Astrocyte (in vitro differentiated cells and primary cell): Measurements from ENCODE around the gene MARCHF10. TPM values are rescaled to one million over a fixed set of nuclear protein-coding genes. Genes with fewer than 3 reads are reported as not detected.

Experiments
- DNase-seq: peaks from one replicate; pipeline ENCODE4 v3.0.0-alpha.2; 2010; ENCODE audit warnings: low read depth
- FAIRE-seq: peaks from 2 replicates; lab custom pipeline; 2011; peaks lifted over from hg19 to GRCh38; lab: Jason Lieb, UNC
- H2AFZ ChIP-seq: 2 replicates; pipeline ENCODE4 v1.6.0; 2012; ENCODE audit warnings: low read depth, low read length, inconsistent platforms
- H3K27ac ChIP-seq: 2 replicates; pipeline ENCODE4 v1.5.1; 2011; ENCODE audit warnings: low read depth, low read length, inconsistent platforms
- H3K27me3 ChIP-seq: 2 replicates; pipeline ENCODE4 v1.6.0; 2011; ENCODE audit warnings: low read length, inconsistent platforms; ENCODE audit not compliant: insufficient read depth
- H3K36me3 ChIP-seq: 2 replicates; pipeline ENCODE4 v1.5.1; 2011; ENCODE audit warnings: low read length, inconsistent platforms; ENCODE audit not compliant: insufficient read depth
- H3K4me1 ChIP-seq: 2 replicates; pipeline ENCODE4 v1.5.1; 2011; ENCODE audit warnings: low read length, inconsistent platforms; ENCODE audit not compliant: insufficient read depth
- H3K4me2 ChIP-seq: 2 replicates; pipeline ENCODE4 v1.6.0; 2012; ENCODE audit warnings: low read length, inconsistent platforms
- H3K4me3 ChIP-seq: 2 replicates; pipeline ENCODE4 v1.5.1; 2011; ENCODE audit warnings: low read depth, mild to moderate bottlenecking, low read length, inconsistent platforms; ENCODE audit not compliant: insufficient read depth
- H3K79me2 ChIP-seq: 2 replicates; pipeline ENCODE4 v1.6.0; 2012; ENCODE audit warnings: mild to moderate bottlenecking, low read length, inconsistent platforms; ENCODE audit not compliant: insufficient read depth
- H3K9ac ChIP-seq: 2 replicates; pipeline ENCODE4 v1.6.0; 2012; ENCODE audit warnings: mild to moderate bottlenecking, low read length, inconsistent platforms
- H3K9me3 ChIP-seq: 2 replicates; pipeline ENCODE4 v1.5.1; 2012; ENCODE audit warnings: low read depth, mild to moderate bottlenecking, low read length, inconsistent platforms; ENCODE audit not compliant: insufficient read depth
- H4K20me1 ChIP-seq: 2 replicates; pipeline ENCODE4 v1.6.0; 2012; ENCODE audit warnings: low read length, inconsistent platforms; ENCODE audit not compliant: insufficient read depth
- H3K27ac Mint-ChIP-seq: one replicate; pipeline ENCODE4 v1.8.0; 2021; ENCODE audit warnings: mild to moderate bottlenecking, mixed read lengths; ENCODE audit not compliant: unreplicated experiment
- H3K27me3 Mint-ChIP-seq: one replicate; pipeline ENCODE4 v1.8.0; 2021; ENCODE audit warnings: low read depth, mixed read lengths; ENCODE audit not compliant: unreplicated experiment
- H3K36me3 Mint-ChIP-seq: one replicate; pipeline ENCODE4 v1.8.0; 2021; ENCODE audit warnings: low read depth, mixed read lengths; ENCODE audit not compliant: unreplicated experiment
- H3K4me1 Mint-ChIP-seq: one replicate; pipeline ENCODE4 v1.8.0; 2021; ENCODE audit warnings: low read depth, mixed read lengths; ENCODE audit not compliant: unreplicated experiment
- H3K4me3 Mint-ChIP-seq: one replicate; pipeline ENCODE4 v1.8.0; 2021; ENCODE audit warnings: mild to moderate bottlenecking, moderate library complexity, mixed read lengths; ENCODE audit not compliant: unreplicated experiment
- H3K9me3 Mint-ChIP-seq: one replicate; pipeline ENCODE4 v1.8.0; 2021; ENCODE audit warnings: mild to moderate bottlenecking, mixed read lengths; ENCODE audit not compliant: unreplicated experiment
- EZH2 ChIP-seq: IDR thresholded peaks from 2 replicates; pipeline ENCODE4 v1.6.1; 2012; ENCODE audit warnings: mild to moderate bottlenecking, low read length, inconsistent platforms; ENCODE audit not compliant: insufficient read depth
- total RNA-seq: library from RNA; stranded (reverse); gene quantifications from 2 replicates; pipeline ENCODE4 v1.2.1, GENCODE V29; 2021
- TF ChIP-seq, protein P1 (sequence below): IDR thresholded peaks from 2 replicates; pipeline ENCODE4 v1.5.1; 2011; ENCODE audit warnings: low read depth, mild to moderate bottlenecking, inconsistent platforms, low read length, moderate library complexity; ENCODE audit not compliant: insufficient read depth

MARCHF10 gene
- total RNA-seq, 1 donor from 2014 or later: not detected

DNA sequence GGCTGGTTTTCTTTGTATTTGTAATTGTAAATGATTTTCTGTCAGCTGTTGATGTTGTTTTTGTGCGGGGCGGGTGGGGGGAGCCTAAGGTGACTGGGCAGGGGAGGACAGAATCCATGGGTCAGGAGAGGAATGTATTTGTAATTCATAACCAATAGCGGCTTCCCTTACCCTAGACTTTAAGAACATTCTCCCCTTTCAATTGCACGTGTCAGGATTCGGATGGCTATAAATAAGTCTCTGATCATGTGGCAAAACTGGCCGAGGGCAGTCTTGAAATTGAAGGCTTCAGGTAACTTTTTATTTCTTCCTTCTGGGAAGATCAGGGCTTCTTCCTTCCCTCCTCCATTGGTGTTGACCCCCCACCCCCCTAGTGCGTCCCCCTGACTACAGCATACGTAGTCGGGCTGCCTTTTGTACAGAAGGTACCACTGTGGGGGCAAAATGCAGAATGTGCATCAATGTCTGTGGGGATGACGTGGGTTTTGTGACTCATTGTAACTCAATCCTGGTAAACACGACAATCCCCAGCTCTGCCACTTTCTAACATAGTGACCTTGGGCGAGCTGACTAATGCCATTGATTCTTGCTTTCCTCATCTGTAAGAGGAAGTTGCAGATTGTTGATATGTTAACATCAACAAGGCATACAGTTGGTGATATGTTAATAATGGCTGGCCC is 16.2 kb downstream of the MARCHF10 start:
- Histone ChIP-seq H3K9ac (peak overlapping the region; percentile 91), H3K27ac (peak overlapping the region; percentile 99), H2AFZ (no peak overlapping the region), H3K4me1 (peaks cover 26% of the 10 kb centered on the region), H3K79me2 (no peaks in the 10 kb centered on the region), H3K4me3 (no peak overlapping the region), H3K27me3 (no peaks in the 10 kb centered on the region), H3K9me3 (no peaks in the 10 kb centered on the region), H3K36me3 (no peaks in the 10 kb centered on the region), H4K20me1 (no peaks in the 10 kb centered on the region), H3K4me2 (peak overlapping the region; percentile 82)
- Mint-ChIP-seq H3K36me3 (no peaks in the 10 kb centered on the region), H3K9me3 (no peaks in the 10 kb centered on the region), H3K4me3 (peak overlapping the region; percentile 54), H3K27me3 (no peaks in the 10 kb centered on the region), H3K4me1 (peaks cover 26% of the 10 kb centered on the region), H3K27ac (peak overlapping the region; percentile 98)
- TF ChIP-seq EZH2: no peak
- TF ChIP-seq, protein P1, sequence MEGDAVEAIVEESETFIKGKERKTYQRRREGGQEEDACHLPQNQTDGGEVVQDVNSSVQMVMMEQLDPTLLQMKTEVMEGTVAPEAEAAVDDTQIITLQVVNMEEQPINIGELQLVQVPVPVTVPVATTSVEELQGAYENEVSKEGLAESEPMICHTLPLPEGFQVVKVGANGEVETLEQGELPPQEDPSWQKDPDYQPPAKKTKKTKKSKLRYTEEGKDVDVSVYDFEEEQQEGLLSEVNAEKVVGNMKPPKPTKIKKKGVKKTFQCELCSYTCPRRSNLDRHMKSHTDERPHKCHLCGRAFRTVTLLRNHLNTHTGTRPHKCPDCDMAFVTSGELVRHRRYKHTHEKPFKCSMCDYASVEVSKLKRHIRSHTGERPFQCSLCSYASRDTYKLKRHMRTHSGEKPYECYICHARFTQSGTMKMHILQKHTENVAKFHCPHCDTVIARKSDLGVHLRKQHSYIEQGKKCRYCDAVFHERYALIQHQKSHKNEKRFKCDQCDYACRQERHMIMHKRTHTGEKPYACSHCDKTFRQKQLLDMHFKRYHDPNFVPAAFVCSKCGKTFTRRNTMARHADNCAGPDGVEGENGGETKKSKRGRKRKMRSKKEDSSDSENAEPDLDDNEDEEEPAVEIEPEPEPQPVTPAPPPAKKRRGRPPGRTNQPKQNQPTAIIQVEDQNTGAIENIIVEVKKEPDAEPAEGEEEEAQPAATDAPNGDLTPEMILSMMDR: no peak
- FAIRE-seq: peak; percentile 91
- peak; percentile 98 for DNase-seq

DNA sequence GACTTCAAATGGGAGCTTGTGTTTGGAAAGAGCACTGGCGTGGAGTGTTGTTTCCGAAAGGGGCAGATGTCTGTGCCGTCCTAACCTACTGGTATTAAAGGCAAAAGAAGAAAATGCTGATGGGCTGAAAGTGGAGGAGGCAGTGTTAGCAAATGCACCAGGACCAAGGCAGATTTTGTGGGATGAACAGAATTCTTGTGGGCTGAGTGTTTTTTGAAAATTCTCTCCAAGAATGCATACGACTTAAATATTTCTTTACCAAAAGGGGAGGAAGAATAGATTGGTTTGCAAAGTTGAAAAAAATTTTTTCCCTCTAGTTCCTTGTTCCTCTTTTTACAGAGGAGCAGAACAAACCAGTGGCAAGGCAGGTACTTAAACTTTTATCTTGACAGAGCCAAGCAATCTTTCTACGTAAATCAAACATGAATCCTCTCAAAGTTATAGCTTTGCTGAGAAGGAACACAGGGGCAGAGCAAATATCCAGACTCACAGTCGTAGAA is 16.8 kb downstream of the MARCHF10 start:
- H3K9ac ChIP-seq: peak overlapping the region; percentile 91
- DNase-seq (peak; percentile 95), FAIRE-seq (peak; percentile 87)
- H3K4me1 ChIP-seq: peaks cover 26% of the 10 kb centered on the region
- peak overlapping the region; percentile 82 for H3K4me2 ChIP-seq
- peak overlapping the region; percentile 98 for H3K27ac Mint-ChIP-seq
- H3K36me3 ChIP-seq: no peaks in the 10 kb centered on the region
- H3K27me3 ChIP-seq: no peaks in the 10 kb centered on the region
- H3K4me3 Mint-ChIP-seq: peak overlapping the region; percentile 54
- H3K27me3 Mint-ChIP-seq: no peaks in the 10 kb centered on the region
- no peaks in the 10 kb centered on the region for H3K79me2 ChIP-seq
- H3K4me3 ChIP-seq: peak overlapping the region; percentile 38
- no peaks in the 10 kb centered on the region for H3K9me3 ChIP-seq
- H3K36me3 Mint-ChIP-seq: no peaks in the 10 kb centered on the region
- TF ChIP-seq, protein P1: no peak
- no peak for TF ChIP-seq EZH2
- no peaks in the 10 kb centered on the region for H4K20me1 ChIP-seq
- no peak overlapping the region for H2AFZ ChIP-seq
- peaks cover 26% of the 10 kb centered on the region for H3K4me1 Mint-ChIP-seq
- H3K27ac ChIP-seq: peak overlapping the region; percentile 99
- no peaks in the 10 kb centered on the region for H3K9me3 Mint-ChIP-seq

GRCh38 chr17:62790564-62790986 is 17.5 kb downstream of the MARCHF10 start:
- Histone ChIP-seq H3K9me3 (no peaks in the 10 kb centered on the region), H3K27ac (peak overlapping the region; percentile 99), H3K4me3 (peak overlapping the region; percentile 38), H3K36me3 (no peaks in the 10 kb centered on the region), H3K4me1 (peaks cover 26% of the 10 kb centered on the region), H3K9ac (peak overlapping the region; percentile 91), H4K20me1 (no peaks in the 10 kb centered on the region), H3K79me2 (no peaks in the 10 kb centered on the region), H3K27me3 (no peaks in the 10 kb centered on the region), H3K4me2 (peak overlapping the region; percentile 82), H2AFZ (no peak overlapping the region)
- FAIRE-seq: peak; percentile 90
- H3K9me3 Mint-ChIP-seq: peaks cover 1% of the 10 kb centered on the region
- TF ChIP-seq, protein P1: no peak
- no peak for TF ChIP-seq EZH2
- no peaks in the 10 kb centered on the region for H3K27me3 Mint-ChIP-seq
- peak overlapping the region; percentile 98 for H3K27ac Mint-ChIP-seq
- peak; percentile 93 for DNase-seq
- no peak overlapping the region for H3K4me3 Mint-ChIP-seq
- no peaks in the 10 kb centered on the region for H3K36me3 Mint-ChIP-seq
- peaks cover 26% of the 10 kb centered on the region for H3K4me1 Mint-ChIP-seq
